Keratinocyte (primary cell): ENCODE results near the gene OR6J1. TPM values are rescaled to one million over a fixed set of nuclear protein-coding genes. Genes with fewer than 3 reads are reported as not detected.

Experiments used
- DNase-seq: peaks from one replicate; pipeline ENCODE4 v3.0.0-alpha.2; 2011; ENCODE audit warnings: low read depth, missing footprints, low spot score
- FAIRE-seq: peaks from 2 replicates; lab custom pipeline; 2011; peaks lifted over from hg19 to GRCh38; lab: Jason Lieb, UNC
- H2AFZ ChIP-seq: 2 replicates; pipeline ENCODE4 v1.6.0; 2012; ENCODE audit warnings: low read length, control low read depth, inconsistent platforms; ENCODE audit not compliant: control insufficient read depth
- H3K27ac ChIP-seq: 2 replicates; pipeline ENCODE4 v1.5.1; 2011; ENCODE audit warnings: low read length; ENCODE audit not compliant: control insufficient read depth, insufficient read depth
- H3K27me3 ChIP-seq: 3 replicates; pipeline ENCODE4 v1.6.0; 2011; ENCODE audit warnings: low read length; ENCODE audit not compliant: control insufficient read depth, insufficient read depth; ENCODE audit errors: extremely low read depth
- H3K36me3 ChIP-seq, 2 experiments: 2 replicates in 1 of 2; 3 replicates in 1 of 2; pipeline ENCODE4 v1.5.1; 2011; ENCODE audit warnings: low read length in 2 of 2, mild to moderate bottlenecking in 1 of 2; ENCODE audit not compliant: control insufficient read depth in 2 of 2, insufficient read depth in 2 of 2; ENCODE audit errors: extremely low read depth in 1 of 2
- H3K4me1 ChIP-seq: 3 replicates; pipeline ENCODE4 v1.5.1; 2011; ENCODE audit warnings: low read length; ENCODE audit not compliant: control insufficient read depth, insufficient read depth; ENCODE audit errors: extremely low read depth
- H3K4me2 ChIP-seq: 3 replicates; pipeline ENCODE4 v1.6.0; 2011; ENCODE audit warnings: low read depth, low read length; ENCODE audit not compliant: control insufficient read depth, insufficient read depth; ENCODE audit errors: extremely low read depth
- H3K4me3 ChIP-seq, 3 experiments: fragments of 200-600 bp in 1 of 3; sonication (generic) in 1 of 3; 2 replicates in 2 of 3; 3 replicates in 1 of 3; pipeline ENCODE4 v1.5.1; 2011 to 2016; ENCODE audit warnings: low read length in 3 of 3, mild to moderate bottlenecking in 3 of 3, control low read depth in 2 of 3, inconsistent platforms in 1 of 3, low read depth in 1 of 3, mixed read lengths in 1 of 3, mixed run types in 1 of 3, moderate library complexity in 1 of 3; ENCODE audit not compliant: control insufficient read depth in 2 of 3, insufficient read depth in 2 of 3; ENCODE audit errors: extremely low read depth in 1 of 3
- H3K79me2 ChIP-seq: 2 replicates; pipeline ENCODE4 v1.6.0; 2012; ENCODE audit warnings: low read length; ENCODE audit not compliant: control insufficient read depth, insufficient read depth
- H3K9ac ChIP-seq: 3 replicates; pipeline ENCODE4 v1.6.0; 2011; ENCODE audit warnings: low read length; ENCODE audit not compliant: control insufficient read depth, insufficient read depth; ENCODE audit errors: extremely low read depth
- H3K9me1 ChIP-seq: 3 replicates; pipeline ENCODE4 v1.6.0; 2011; ENCODE audit warnings: low read length; ENCODE audit not compliant: control insufficient read depth, insufficient read depth; ENCODE audit errors: extremely low read depth
- H3K9me3 ChIP-seq: 2 replicates; pipeline ENCODE4 v1.5.1; 2012; ENCODE audit warnings: low read depth, low read length; ENCODE audit not compliant: control insufficient read depth
- H4K20me1 ChIP-seq: 3 replicates; pipeline ENCODE4 v1.6.0; 2011; ENCODE audit warnings: low read length; ENCODE audit not compliant: control insufficient read depth, insufficient read depth; ENCODE audit errors: extremely low read depth
- EZH2 ChIP-seq: IDR thresholded peaks from one replicate; pipeline ENCODE4 v1.6.1; 2012; ENCODE audit warnings: inconsistent platforms, mild to moderate bottlenecking, low read length, moderate library complexity
- dilution Hi-C: fragments of 300-500 bp; cut with MboI; formaldehyde crosslinking; loops from one replicate; pipeline ENCODE4 v1.7.0; 2020; ENCODE audit warnings: low sequenced_read_pairs; ENCODE audit not compliant: extremely low pct_ligation_motif_present
- polyA plus RNA-seq, 5 experiments: library from polyadenylated mRNA; depleted of rRNA in 3 of 5; stranded (reverse) in 3 of 5; stranded (forward) in 1 of 5; unstranded in 1 of 5; fragments of >200 nt; gene quantifications; 1 replicate in 1 of 5; 2 replicates in 3 of 5; 3 replicates in 1 of 5; pipeline versions ENCODE4 v1.2.1 to v1.2.3, GENCODE V29; 2011 to 2012; ENCODE audit warnings: missing spikeins in 2 of 5, low read depth in 1 of 5, low replicate concordance in 1 of 5
- TF ChIP-seq, protein P1 (sequence below), 3 experiments: IDR thresholded peaks in 1 of 3; conservative IDR thresholded peaks in 1 of 3; optimal IDR thresholded peaks in 1 of 3; 2 replicates in 2 of 3; 3 replicates in 1 of 3; pipeline versions ENCODE3 to v1.5.1; 2011; ENCODE audit warnings: low read length in 3 of 3, mild to moderate bottlenecking in 3 of 3, moderate library complexity in 2 of 3, control low read depth in 1 of 3, inconsistent platforms in 1 of 3; ENCODE audit not compliant: insufficient read depth in 2 of 3; ENCODE audit errors: extremely low read depth in 1 of 3

The OR6J1 gene
- polyA plus RNA-seq, 1 donor (not counting 4 experiments of a cell fraction or from before 2014, with no cell fraction given), result not detected

- Histone ChIP-seq H3K9me1 (no peaks in the 10 kb centered on the region), H3K4me3 (peak overlapping the region; percentile 77 to 88 (median 77)), H3K36me3 (peaks cover 9% of the 10 kb centered on the region in 2 experiments), H3K4me1 (peaks cover 26% of the 10 kb centered on the region), H3K9me3 (no peaks in the 10 kb centered on the region), H3K79me2 (peaks cover 8% of the 10 kb centered on the region), H3K27ac (peak overlapping the region; percentile 89), H3K9ac (peak overlapping the region; percentile 91), H3K4me2 (peak overlapping the region; percentile 96), H2AFZ (peak overlapping the region; percentile 89), H4K20me1 (no peaks in the 10 kb centered on the region), H3K27me3 (no peaks in the 10 kb centered on the region)
- dilution Hi-C loops, result no loop called here
- no peak for FAIRE-seq
- no peak for TF ChIP-seq EZH2
- TF ChIP-seq, protein P1, sequence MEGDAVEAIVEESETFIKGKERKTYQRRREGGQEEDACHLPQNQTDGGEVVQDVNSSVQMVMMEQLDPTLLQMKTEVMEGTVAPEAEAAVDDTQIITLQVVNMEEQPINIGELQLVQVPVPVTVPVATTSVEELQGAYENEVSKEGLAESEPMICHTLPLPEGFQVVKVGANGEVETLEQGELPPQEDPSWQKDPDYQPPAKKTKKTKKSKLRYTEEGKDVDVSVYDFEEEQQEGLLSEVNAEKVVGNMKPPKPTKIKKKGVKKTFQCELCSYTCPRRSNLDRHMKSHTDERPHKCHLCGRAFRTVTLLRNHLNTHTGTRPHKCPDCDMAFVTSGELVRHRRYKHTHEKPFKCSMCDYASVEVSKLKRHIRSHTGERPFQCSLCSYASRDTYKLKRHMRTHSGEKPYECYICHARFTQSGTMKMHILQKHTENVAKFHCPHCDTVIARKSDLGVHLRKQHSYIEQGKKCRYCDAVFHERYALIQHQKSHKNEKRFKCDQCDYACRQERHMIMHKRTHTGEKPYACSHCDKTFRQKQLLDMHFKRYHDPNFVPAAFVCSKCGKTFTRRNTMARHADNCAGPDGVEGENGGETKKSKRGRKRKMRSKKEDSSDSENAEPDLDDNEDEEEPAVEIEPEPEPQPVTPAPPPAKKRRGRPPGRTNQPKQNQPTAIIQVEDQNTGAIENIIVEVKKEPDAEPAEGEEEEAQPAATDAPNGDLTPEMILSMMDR (optimal IDR thresholded peaks at IDR 0.05 in 1 of 3, IDR thresholded peaks at IDR 0.05 in 1 of 3, conservative IDR thresholded peaks at IDR 0.05 in 1 of 3; ENCODE audit: extremely low read depth in 1 of 3, insufficient read depth in 2 of 3, low read length in 3 of 3), result peak; percentile 21 to 39 (median 28)
- DNase-seq, result no peak
Measured at GRCh38 chr14:22598896-22599244, 45.3 kb downstream of the OR6J1 start.

DNA sequence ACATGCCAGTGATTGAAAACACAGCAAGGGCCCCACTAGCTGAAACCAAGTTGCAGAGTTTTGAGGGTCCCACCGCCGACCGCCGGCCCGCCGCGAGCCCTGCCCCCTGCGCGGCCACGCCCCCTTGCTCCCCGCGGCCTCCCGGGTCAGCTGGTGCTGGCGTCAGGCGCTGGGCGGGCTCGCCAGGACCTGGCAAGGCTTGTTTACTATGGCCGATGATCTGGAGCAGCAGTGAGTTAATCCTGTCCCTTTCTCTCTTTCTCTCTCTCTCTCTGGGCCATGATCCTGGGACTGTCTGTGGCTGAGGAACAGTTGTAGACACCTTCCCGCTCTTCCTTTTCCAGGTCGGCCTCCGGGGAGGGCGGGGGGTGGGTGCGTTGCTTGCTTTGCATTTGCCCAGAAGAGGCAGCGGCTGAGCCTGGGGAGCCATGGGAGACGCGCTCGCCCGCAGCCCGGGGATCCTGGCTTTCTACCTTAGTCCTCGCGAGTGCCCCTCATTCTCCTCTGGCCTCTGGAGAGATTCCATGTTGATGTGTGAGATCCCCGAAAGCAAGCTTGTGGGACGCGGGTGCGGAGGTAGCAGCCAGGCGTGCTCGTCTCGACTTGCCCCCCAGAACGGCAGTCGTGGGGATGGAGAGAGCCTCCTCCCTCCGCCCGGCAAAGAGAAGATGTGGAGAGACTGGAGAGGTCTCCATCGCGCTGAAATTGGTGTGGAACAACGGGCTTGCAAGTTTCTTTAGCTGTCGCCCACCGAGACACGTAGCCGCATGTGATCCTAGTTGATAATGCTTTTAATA is 45.9 kb downstream of the OR6J1 start, which contains the start of gene ABHD4:
Gene ABHD4, plus strand, starts transcription at position 202 of the 797 bp plus-strand sequence. Its CDS starts 7 bp downstream, at position 209.
- H3K27ac ChIP-seq, result peak within 1 kb of the TSS; percentile 89
- peak within 1 kb of the TSS; percentile 96 for H3K4me2 ChIP-seq
- DNase-seq (no peak), FAIRE-seq (no peak)
- H3K4me1 ChIP-seq, result peaks cover 26% of the 10 kb centered on the region
- no peaks in the 10 kb centered on the region for H3K27me3 ChIP-seq
- TF ChIP-seq, protein P1 (optimal IDR thresholded peaks at IDR 0.05 in 1 of 3, IDR thresholded peaks at IDR 0.05 in 1 of 3, conservative IDR thresholded peaks at IDR 0.05 in 1 of 3; ENCODE audit: extremely low read depth in 1 of 3, insufficient read depth in 2 of 3, low read length in 3 of 3), result no peak
- TF ChIP-seq EZH2, result no peak
- peak within 1 kb of the TSS; percentile 77 to 88 (median 77) for H3K4me3 ChIP-seq
- dilution Hi-C loops, result no loop called here
- H3K9me3 ChIP-seq, result no peaks in the 10 kb centered on the region
- no peaks in the 10 kb centered on the region for H4K20me1 ChIP-seq
- no peaks in the 10 kb centered on the region for H3K9me1 ChIP-seq
- H2AFZ ChIP-seq, result peak within 1 kb of the TSS; percentile 89
- peaks cover 8% of the 10 kb centered on the region for H3K79me2 ChIP-seq
- H3K36me3 ChIP-seq, result peaks cover 3 to 7% of the 10 kb centered on the region in 2 experiments
- peak within 1 kb of the TSS; percentile 91 for H3K9ac ChIP-seq
